ENCODE measurements around the gene OTUD4. TPM values are rescaled to one million over a fixed set of nuclear protein-coding genes. Genes with fewer than 3 reads are reported as not detected.

OTUD4 gene
- total and polyA plus RNA-seq, 2 donors = 15.3 to 18.8 TPM

- no peak for DNase-seq (ENCODE audit: low read depth in 6 of 9, low spot score in 9 of 9)
- no peaks in the 10 kb centered on the region for H3K27me3 ChIP-seq (ENCODE audit: control insufficient read depth in 2 of 2, insufficient read depth in 1 of 2, low read length in 1 of 2)
- H3K9me3 ChIP-seq (ENCODE audit: control insufficient read depth in 2 of 2, insufficient read depth in 1 of 2, low read length in 1 of 2) = no peaks in the 10 kb centered on the region
- H3K4me1 ChIP-seq (ENCODE audit: control insufficient read depth in 2 of 2, insufficient read depth in 2 of 2, low read length in 2 of 2) = no peaks in the 10 kb centered on the region
- no peak overlapping the region for H3K4me3 ChIP-seq (ENCODE audit: low read length in 2 of 2)
- H3K36me3 ChIP-seq (ENCODE audit: control insufficient read depth in 2 of 2, insufficient read depth in 2 of 2, low read length in 1 of 2) = peaks cover 18 to 59% of the 10 kb centered on the region in 2 donors
- H3K27ac ChIP-seq (ENCODE audit: low read depth in 1 of 2, low read length in 1 of 2) = no peak overlapping the region
Observed at GRCh38 chr4:145108128-145108527, 72.3 kb downstream of the OTUD4 start.

DNA sequence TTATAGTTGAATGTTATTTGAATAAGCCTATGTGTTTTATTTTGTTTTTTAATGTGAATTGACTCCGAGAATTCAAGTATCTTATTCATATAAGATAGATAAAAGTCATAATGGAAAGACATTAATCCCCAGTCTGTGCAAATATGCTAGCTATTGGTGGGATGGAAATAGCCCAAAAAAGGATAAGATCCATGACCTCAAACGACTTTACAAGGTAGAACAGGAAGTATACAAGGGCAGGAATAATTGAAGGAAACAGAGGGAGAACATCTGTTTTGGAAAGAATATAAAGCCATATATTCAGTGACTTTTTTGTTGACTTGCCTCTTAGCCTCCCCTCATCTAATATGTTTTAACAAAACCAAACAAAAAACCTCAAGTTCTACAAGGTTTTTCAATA is 73.3 kb downstream of the OTUD4 start:
- no peak for DNase-seq (ENCODE audit: low read depth in 6 of 9, low spot score in 9 of 9)
- Histone ChIP-seq H3K27me3 (ENCODE audit: control insufficient read depth in 2 of 2, insufficient read depth in 1 of 2, low read length in 1 of 2) (no peaks in the 10 kb centered on the region), H3K4me1 (ENCODE audit: control insufficient read depth in 2 of 2, insufficient read depth in 2 of 2, low read length in 2 of 2) (no peaks in the 10 kb centered on the region), H3K4me3 (ENCODE audit: low read length in 2 of 2) (no peak overlapping the region), H3K27ac (ENCODE audit: low read depth in 1 of 2, low read length in 1 of 2) (no peak overlapping the region), H3K36me3 (ENCODE audit: control insufficient read depth in 2 of 2, insufficient read depth in 2 of 2, low read length in 1 of 2) (peaks cover 17 to 49% of the 10 kb centered on the region in 2 donors), H3K9me3 (ENCODE audit: control insufficient read depth in 2 of 2, insufficient read depth in 1 of 2, low read length in 1 of 2) (no peaks in the 10 kb centered on the region)
- 84% methylated on average over 2 of the region's 2 CpGs for WGBS

DNA sequence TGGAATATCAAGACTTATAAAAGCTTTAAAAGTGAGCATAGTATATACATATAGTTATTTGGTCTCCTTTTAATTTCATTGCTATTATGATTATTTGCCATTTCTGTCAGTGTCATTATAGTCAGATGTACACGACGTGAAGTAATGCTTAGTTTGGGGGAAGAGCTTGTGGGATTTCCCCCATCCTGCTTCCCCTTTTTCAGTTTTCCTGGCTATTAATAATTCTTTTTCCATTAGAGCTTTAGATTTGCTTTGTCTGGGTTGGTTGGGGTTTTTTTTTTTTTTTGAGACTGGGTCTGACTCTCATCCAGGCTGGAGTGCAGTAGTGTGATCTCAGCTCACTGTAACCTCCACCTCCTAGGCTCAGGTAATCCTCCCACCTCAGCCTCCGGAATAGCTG is 76.9 kb downstream of the OTUD4 start:
- WGBS = 88% methylated on average over 3 of the region's 3 CpGs

GRCh38 chr4:145102619-145103018 is 77.8 kb downstream of the OTUD4 start:
- H3K27me3 ChIP-seq (ENCODE audit: control insufficient read depth in 2 of 2, insufficient read depth in 1 of 2, low read length in 1 of 2) = no peaks in the 10 kb centered on the region
- DNase-seq (ENCODE audit: low read depth in 6 of 9, low spot score in 9 of 9) = no peak
- peaks cover 0 to 2% of the 10 kb centered on the region in 2 donors for H3K4me1 ChIP-seq (ENCODE audit: control insufficient read depth in 2 of 2, insufficient read depth in 2 of 2, low read length in 2 of 2)
- 95% methylated on average over 2 of the region's 2 CpGs for WGBS
- no peak overlapping the region for H3K4me3 ChIP-seq (ENCODE audit: low read length in 2 of 2)
- H3K9me3 ChIP-seq (ENCODE audit: control insufficient read depth in 2 of 2, insufficient read depth in 1 of 2, low read length in 1 of 2) = no peaks in the 10 kb centered on the region
- no peak overlapping the region for H3K27ac ChIP-seq (ENCODE audit: low read depth in 1 of 2, low read length in 1 of 2)
- H3K36me3 ChIP-seq (ENCODE audit: control insufficient read depth in 2 of 2, insufficient read depth in 2 of 2, low read length in 1 of 2) = peaks cover 2 to 19% of the 10 kb centered on the region in 2 donors

More for the DNA sequence above, 76.9 kb downstream of the OTUD4 start:
- H3K36me3 ChIP-seq (ENCODE audit: control insufficient read depth in 2 of 2, insufficient read depth in 2 of 2, low read length in 1 of 2) = peaks cover 5 to 26% of the 10 kb centered on the region in 2 donors
- DNase-seq (ENCODE audit: low read depth in 6 of 9, low spot score in 9 of 9) = no peak
- no peak overlapping the region for H3K27ac ChIP-seq (ENCODE audit: low read depth in 1 of 2, low read length in 1 of 2)
- no peaks in the 10 kb centered on the region for H3K27me3 ChIP-seq (ENCODE audit: control insufficient read depth in 2 of 2, insufficient read depth in 1 of 2, low read length in 1 of 2)
- H3K4me3 ChIP-seq (ENCODE audit: low read length in 2 of 2) = no peak overlapping the region
- H3K9me3 ChIP-seq (ENCODE audit: control insufficient read depth in 2 of 2, insufficient read depth in 1 of 2, low read length in 1 of 2) = no peaks in the 10 kb centered on the region
- H3K4me1 ChIP-seq (ENCODE audit: control insufficient read depth in 2 of 2, insufficient read depth in 2 of 2, low read length in 2 of 2) = peaks cover 0 to 2% of the 10 kb centered on the region in 2 donors

GRCh38 chr4:145101091-145101490 is 79.3 kb downstream of the OTUD4 start:
- Histone ChIP-seq H3K27me3 (ENCODE audit: control insufficient read depth in 2 of 2, insufficient read depth in 1 of 2, low read length in 1 of 2) (no peaks in the 10 kb centered on the region), H3K27ac (ENCODE audit: low read depth in 1 of 2, low read length in 1 of 2) (no peak overlapping the region), H3K4me3 (ENCODE audit: low read length in 2 of 2) (no peak overlapping the region), H3K4me1 (ENCODE audit: control insufficient read depth in 2 of 2, insufficient read depth in 2 of 2, low read length in 2 of 2) (peaks cover 3 to 9% of the 10 kb centered on the region in 2 donors), H3K36me3 (ENCODE audit: control insufficient read depth in 2 of 2, insufficient read depth in 2 of 2, low read length in 1 of 2) (peaks cover 0 to 8% of the 10 kb centered on the region in 2 donors), H3K9me3 (ENCODE audit: control insufficient read depth in 2 of 2, insufficient read depth in 1 of 2, low read length in 1 of 2) (no peaks in the 10 kb centered on the region)
- WGBS = 100% methylated on average over 1 of the region's 1 CpG
- DNase-seq (ENCODE audit: low read depth in 6 of 9, low spot score in 9 of 9) = no peak

DNA sequence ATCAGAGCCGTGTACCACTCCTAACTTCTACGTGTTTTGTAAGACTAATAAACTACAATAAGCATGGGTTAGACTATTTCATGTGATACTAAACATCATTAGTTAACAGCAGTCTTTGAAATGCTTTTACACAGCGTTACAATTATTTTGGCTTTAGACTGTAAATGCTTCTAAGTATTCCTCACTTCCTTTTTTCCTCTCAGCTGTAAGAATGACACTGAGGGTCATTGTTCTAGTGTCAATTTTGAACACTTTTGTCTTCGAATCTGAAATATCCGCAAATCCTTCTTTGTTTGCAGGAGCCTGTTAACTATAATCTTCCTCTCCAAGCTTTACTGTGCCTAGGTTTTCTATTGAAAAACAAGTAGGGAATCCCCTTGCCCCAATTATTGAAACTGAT is 80.7 kb downstream of the OTUD4 start:
- Histone ChIP-seq H3K4me3 (ENCODE audit: low read length in 2 of 2) (peak overlapping the region; percentile 80 to 82), H3K27me3 (ENCODE audit: control insufficient read depth in 2 of 2, insufficient read depth in 1 of 2, low read length in 1 of 2) (no peaks in the 10 kb centered on the region), H3K27ac (ENCODE audit: low read depth in 1 of 2, low read length in 1 of 2) (no peak overlapping the region), H3K9me3 (ENCODE audit: control insufficient read depth in 2 of 2, insufficient read depth in 1 of 2, low read length in 1 of 2) (no peaks in the 10 kb centered on the region), H3K4me1 (ENCODE audit: control insufficient read depth in 2 of 2, insufficient read depth in 2 of 2, low read length in 2 of 2) (peaks cover 3 to 9% of the 10 kb centered on the region in 2 donors), H3K36me3 (ENCODE audit: control insufficient read depth in 2 of 2, insufficient read depth in 2 of 2, low read length in 1 of 2) (peaks cover 5 to 12% of the 10 kb centered on the region in 2 donors)
- peak in 1 of 9 donors; percentile 13 for DNase-seq (ENCODE audit: low read depth in 6 of 9, low spot score in 9 of 9)
- WGBS = 19% methylated on average over 5 of the region's 5 CpGs

GRCh38 chr4:145098675-145099037 is 81.7 kb downstream of the OTUD4 start:
- Histone ChIP-seq H3K4me1 (ENCODE audit: control insufficient read depth in 2 of 2, insufficient read depth in 2 of 2, low read length in 2 of 2) (peaks cover 3 to 9% of the 10 kb centered on the region in 2 donors), H3K9me3 (ENCODE audit: control insufficient read depth in 2 of 2, insufficient read depth in 1 of 2, low read length in 1 of 2) (peaks cover 0 to 2% of the 10 kb centered on the region in 2 donors), H3K27me3 (ENCODE audit: control insufficient read depth in 2 of 2, insufficient read depth in 1 of 2, low read length in 1 of 2) (no peaks in the 10 kb centered on the region), H3K27ac (ENCODE audit: low read depth in 1 of 2, low read length in 1 of 2) (peak overlapping the region; percentile 93 to 96), H3K36me3 (ENCODE audit: control insufficient read depth in 2 of 2, insufficient read depth in 2 of 2, low read length in 1 of 2) (peaks cover 10 to 19% of the 10 kb centered on the region in 2 donors), H3K4me3 (ENCODE audit: low read length in 2 of 2) (peak overlapping the region; percentile 80 to 82)
- peak in 4 of 9 donors; percentile 27 to 57 (median 32) for DNase-seq (ENCODE audit: low read depth in 6 of 9, low spot score in 9 of 9)
- under 1% methylated on average over 9 of the region's 9 CpGs for WGBS

GRCh38 chr4:145097821-145098674 is 82.3 kb downstream of the OTUD4 start, which contains the start of the genes ABCE1 and ANAPC10:
ABCE1 (plus strand) TSS chr4:145098311; CDS start chr4:145104413, 6,102 bp downstream.
ANAPC10 (minus strand) TSS chr4:145098196; CDS start chr4:145096099, 2,097 bp downstream.
- Histone ChIP-seq H3K27ac (ENCODE audit: low read depth in 1 of 2, low read length in 1 of 2) (peak within 1 kb of the TSS; percentile 93 to 96), H3K36me3 (ENCODE audit: control insufficient read depth in 2 of 2, insufficient read depth in 2 of 2, low read length in 1 of 2) (peaks cover 10 to 25% of the 10 kb centered on the region in 2 donors), H3K27me3 (ENCODE audit: control insufficient read depth in 2 of 2, insufficient read depth in 1 of 2, low read length in 1 of 2) (no peaks in the 10 kb centered on the region), H3K4me3 (ENCODE audit: low read length in 2 of 2) (peak within 1 kb of the TSS; percentile 80 to 82), H3K4me1 (ENCODE audit: control insufficient read depth in 2 of 2, insufficient read depth in 2 of 2, low read length in 2 of 2) (peaks cover 3 to 9% of the 10 kb centered on the region in 2 donors), H3K9me3 (ENCODE audit: control insufficient read depth in 2 of 2, insufficient read depth in 1 of 2, low read length in 1 of 2) (peaks cover 0 to 2% of the 10 kb centered on the region in 2 donors)
- WGBS = under 1% methylated on average over 67 of the region's 67 CpGs
- DNase-seq (ENCODE audit: low read depth in 6 of 9, low spot score in 9 of 9) = peak; percentile 96 to 99 (median 99)

GRCh38 chr4:145097331-145097820 is 83.0 kb downstream of the OTUD4 start:
- Histone ChIP-seq H3K4me3 (ENCODE audit: low read length in 2 of 2) (peak overlapping the region; percentile 80 to 82), H3K9me3 (ENCODE audit: control insufficient read depth in 2 of 2, insufficient read depth in 1 of 2, low read length in 1 of 2) (peaks cover 0 to 2% of the 10 kb centered on the region in 2 donors), H3K27ac (ENCODE audit: low read depth in 1 of 2, low read length in 1 of 2) (peak overlapping the region; percentile 93 to 96), H3K27me3 (ENCODE audit: control insufficient read depth in 2 of 2, insufficient read depth in 1 of 2, low read length in 1 of 2) (no peaks in the 10 kb centered on the region), H3K36me3 (ENCODE audit: control insufficient read depth in 2 of 2, insufficient read depth in 2 of 2, low read length in 1 of 2) (peaks cover 13 to 32% of the 10 kb centered on the region in 2 donors), H3K4me1 (ENCODE audit: control insufficient read depth in 2 of 2, insufficient read depth in 2 of 2, low read length in 2 of 2) (peaks cover 3 to 9% of the 10 kb centered on the region in 2 donors)
- 14% methylated on average over 10 of the region's 10 CpGs for WGBS
- DNase-seq (ENCODE audit: low read depth in 6 of 9, low spot score in 9 of 9) = peak in 1 of 9 donors; percentile 13

All from thymus (tissue), 11 donors.